Nephron (organoid): ENCODE results near the gene CDH13.

Experiments
- H3K27ac Mint-ChIP-seq, 3 experiments: 2 replicates each; pipeline ENCODE4 v1.8.0; 2020; ENCODE audit warnings: mixed read lengths in 3 of 3, mild to moderate bottlenecking in 2 of 3, moderate library complexity in 1 of 3
- H3K27me3 Mint-ChIP-seq: 2 replicates; pipeline ENCODE4 v1.8.0; 2021; ENCODE audit warnings: low read depth, mild to moderate bottlenecking, moderate library complexity, mixed read lengths
- H3K36me3 Mint-ChIP-seq: 2 replicates; pipeline ENCODE4 v1.8.0; 2020; ENCODE audit warnings: low read depth, mixed read lengths
- H3K4me1 Mint-ChIP-seq: 2 replicates; pipeline ENCODE4 v1.8.0; 2020; ENCODE audit warnings: mixed read lengths
- H3K4me3 Mint-ChIP-seq, 3 experiments: 2 replicates each; pipeline ENCODE4 v1.8.0; 2020; ENCODE audit warnings: mild to moderate bottlenecking in 3 of 3, mixed read lengths in 3 of 3, moderate library complexity in 2 of 3
- H3K9me3 Mint-ChIP-seq: 2 replicates; pipeline ENCODE4 v1.8.0; 2020; ENCODE audit warnings: mixed read lengths
- TF ChIP-seq, protein P1 (sequence below), 3 experiments: fragments of 200-600 bp; sonication (generic); IDR thresholded peaks; one replicate each; pipeline ENCODE4 v1.5.0; 2021; ENCODE audit warnings: antibody characterized with exemption in 3 of 3; ENCODE audit not compliant: unreplicated experiment in 3 of 3

CDH13 gene

DNA sequence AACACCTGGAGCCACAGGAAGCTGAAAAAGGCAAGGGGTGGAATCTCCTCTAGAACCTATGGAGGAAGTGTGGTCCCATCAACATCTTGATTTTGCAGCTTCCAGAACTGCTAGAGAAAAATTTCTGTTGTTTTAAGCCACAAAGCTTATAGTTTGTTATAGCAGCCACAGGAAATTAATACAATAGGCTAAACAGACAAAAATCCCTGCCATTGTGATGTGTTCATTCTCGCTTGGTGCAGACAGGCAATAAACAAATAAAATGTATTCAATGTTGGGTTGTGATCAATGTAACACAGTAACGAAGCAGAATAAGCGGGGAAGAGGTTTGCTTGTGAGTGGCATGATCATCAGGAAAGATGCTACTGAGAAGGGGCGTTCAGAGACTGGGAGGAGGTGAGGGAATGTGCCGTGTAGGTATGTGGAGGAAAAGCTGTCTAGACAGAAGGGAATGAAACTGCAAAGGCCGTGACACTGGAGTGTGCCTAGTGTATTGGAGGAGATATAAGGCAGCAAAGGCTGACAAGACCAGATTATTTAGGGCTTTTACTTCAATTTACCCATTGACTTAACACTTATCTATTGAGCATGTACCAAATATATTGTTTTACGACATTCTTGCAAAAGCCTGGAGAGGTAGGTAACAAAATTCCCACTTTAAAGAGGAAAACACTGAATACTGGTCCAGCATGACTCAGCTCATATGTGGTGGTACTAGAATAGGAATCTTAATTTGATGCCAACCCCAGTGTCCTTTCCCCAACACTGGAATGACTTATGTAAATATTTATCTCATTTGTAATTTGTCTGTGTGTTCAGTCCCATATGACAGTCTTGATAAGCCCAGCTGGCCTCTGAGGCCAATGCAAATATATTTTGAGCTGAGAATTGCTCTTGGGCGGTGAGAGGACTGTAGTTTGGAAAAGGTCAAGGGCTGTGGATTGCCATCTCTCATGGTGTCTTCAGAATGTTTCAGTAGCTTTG, 375.9 kb downstream of the CDH13 start:
- H3K4me3 Mint-ChIP-seq = no peak overlapping the region
- no peaks in the 10 kb centered on the region for H3K4me1 Mint-ChIP-seq
- H3K27ac Mint-ChIP-seq = no peak overlapping the region
- no peaks in the 10 kb centered on the region for H3K27me3 Mint-ChIP-seq
- TF ChIP-seq, protein P1, sequence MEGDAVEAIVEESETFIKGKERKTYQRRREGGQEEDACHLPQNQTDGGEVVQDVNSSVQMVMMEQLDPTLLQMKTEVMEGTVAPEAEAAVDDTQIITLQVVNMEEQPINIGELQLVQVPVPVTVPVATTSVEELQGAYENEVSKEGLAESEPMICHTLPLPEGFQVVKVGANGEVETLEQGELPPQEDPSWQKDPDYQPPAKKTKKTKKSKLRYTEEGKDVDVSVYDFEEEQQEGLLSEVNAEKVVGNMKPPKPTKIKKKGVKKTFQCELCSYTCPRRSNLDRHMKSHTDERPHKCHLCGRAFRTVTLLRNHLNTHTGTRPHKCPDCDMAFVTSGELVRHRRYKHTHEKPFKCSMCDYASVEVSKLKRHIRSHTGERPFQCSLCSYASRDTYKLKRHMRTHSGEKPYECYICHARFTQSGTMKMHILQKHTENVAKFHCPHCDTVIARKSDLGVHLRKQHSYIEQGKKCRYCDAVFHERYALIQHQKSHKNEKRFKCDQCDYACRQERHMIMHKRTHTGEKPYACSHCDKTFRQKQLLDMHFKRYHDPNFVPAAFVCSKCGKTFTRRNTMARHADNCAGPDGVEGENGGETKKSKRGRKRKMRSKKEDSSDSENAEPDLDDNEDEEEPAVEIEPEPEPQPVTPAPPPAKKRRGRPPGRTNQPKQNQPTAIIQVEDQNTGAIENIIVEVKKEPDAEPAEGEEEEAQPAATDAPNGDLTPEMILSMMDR (IDR thresholded peaks at IDR 0.05; ENCODE audit: unreplicated experiment in 3 of 3) = no peak
- no peaks in the 10 kb centered on the region for H3K36me3 Mint-ChIP-seq
- H3K9me3 Mint-ChIP-seq = no peaks in the 10 kb centered on the region

- no peaks in the 10 kb centered on the region for H3K9me3 Mint-ChIP-seq
- TF ChIP-seq, protein P1 (IDR thresholded peaks at IDR 0.05; ENCODE audit: unreplicated experiment in 3 of 3) = no peak
- H3K27ac Mint-ChIP-seq = no peak overlapping the region
- no peaks in the 10 kb centered on the region for H3K4me1 Mint-ChIP-seq
- H3K4me3 Mint-ChIP-seq = no peak overlapping the region
- H3K27me3 Mint-ChIP-seq = no peaks in the 10 kb centered on the region
- no peaks in the 10 kb centered on the region for H3K36me3 Mint-ChIP-seq
Measured at GRCh38 chr16:83004868-83005652, 378.3 kb downstream of the CDH13 start.

DNA sequence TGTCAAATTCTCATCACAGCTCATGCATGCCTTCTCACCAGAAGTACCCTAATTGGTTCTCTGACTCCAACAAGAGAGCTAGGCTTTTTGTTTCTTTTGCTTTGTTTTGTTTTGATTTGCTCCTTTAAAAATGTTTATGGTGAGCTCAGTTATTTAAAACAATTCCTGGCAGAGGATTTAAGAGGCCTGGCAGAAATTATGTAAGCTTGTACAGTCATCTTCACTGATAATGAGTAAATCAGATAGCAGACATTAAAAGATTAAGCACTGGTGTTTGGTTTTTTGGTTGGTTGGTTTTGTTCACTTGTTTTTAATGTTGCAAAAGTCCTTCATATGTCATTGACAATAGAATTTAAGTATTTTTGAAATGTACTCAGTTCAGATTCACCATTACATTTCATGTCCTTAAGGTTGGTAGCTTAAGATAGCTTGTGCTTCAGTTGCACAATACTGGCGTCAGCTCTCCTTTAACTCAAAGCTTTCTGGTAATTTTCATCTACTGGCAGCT, 378.9 kb downstream of the CDH13 start:
- Mint-ChIP-seq H3K27ac (no peak overlapping the region), H3K9me3 (no peaks in the 10 kb centered on the region), H3K4me1 (no peaks in the 10 kb centered on the region), H3K27me3 (no peaks in the 10 kb centered on the region), H3K36me3 (no peaks in the 10 kb centered on the region), H3K4me3 (no peak overlapping the region)
- TF ChIP-seq, protein P1 (IDR thresholded peaks at IDR 0.05; ENCODE audit: unreplicated experiment in 3 of 3) = no peak

- Mint-ChIP-seq H3K4me3 (no peak overlapping the region), H3K9me3 (no peaks in the 10 kb centered on the region), H3K27ac (no peak overlapping the region), H3K27me3 (no peaks in the 10 kb centered on the region), H3K36me3 (no peaks in the 10 kb centered on the region), H3K4me1 (no peaks in the 10 kb centered on the region)
- TF ChIP-seq, protein P1 (IDR thresholded peaks at IDR 0.05; ENCODE audit: unreplicated experiment in 3 of 3) = no peak
Measured at GRCh38 chr16:83010776-83011720, 384.3 kb downstream of the CDH13 start.

GRCh38 chr16:83011939-83012338, 385.2 kb downstream of the CDH13 start:
- Mint-ChIP-seq H3K4me3 (no peak overlapping the region), H3K27ac (no peak overlapping the region), H3K4me1 (no peaks in the 10 kb centered on the region), H3K27me3 (no peaks in the 10 kb centered on the region), H3K9me3 (no peaks in the 10 kb centered on the region), H3K36me3 (no peaks in the 10 kb centered on the region)
- TF ChIP-seq, protein P1 (IDR thresholded peaks at IDR 0.05; ENCODE audit: unreplicated experiment in 3 of 3) = no peak
